Activated CD4-positive, alpha-beta memory T cell treated with anti-CD3 and anti-CD28 coated beads for 36 hours (primary cell): ENCODE results near the gene MRRF. TPM values are rescaled to one million over a fixed set of nuclear protein-coding genes. Genes with fewer than 3 reads are reported as not detected.
"Not testable (repeated sequence)": the region's sequence is repeated elsewhere in the genome, so short reads cannot be mapped to it uniquely, and the experiment has no call there.

Experiments used
- CTCF ChIA-PET: fragments of 350-600 bp; sonication (Branson Sonifier 250); formaldehyde crosslinking; loops from one replicate; lab custom pipeline; 2021; ENCODE audit warnings: antibody characterized with exemption, inconsistent platforms; lab: Charles Lee
- POLR2A ChIA-PET: fragments of 350-600 bp; sonication (Branson Sonifier 250); formaldehyde crosslinking; loops from one replicate; lab custom pipeline; 2021; ENCODE audit warnings: antibody characterized with exemption; lab: Charles Lee
- DNase-seq: peaks from one replicate; pipeline ENCODE4 v3.0.0-alpha.2; 2020
- H3K27ac Mint-ChIP-seq: one replicate; pipeline ENCODE4 v1.8.0; 2021; ENCODE audit warnings: mixed read lengths
- H3K27me3 Mint-ChIP-seq: one replicate; pipeline ENCODE4 v1.8.0; 2021; ENCODE audit warnings: mixed read lengths
- H3K36me3 Mint-ChIP-seq: one replicate; pipeline ENCODE4 v1.8.0; 2021; ENCODE audit warnings: mixed read lengths
- H3K4me1 Mint-ChIP-seq: one replicate; pipeline ENCODE4 v1.8.0; 2021; ENCODE audit warnings: low read depth, mixed read lengths
- H3K4me3 Mint-ChIP-seq: one replicate; pipeline ENCODE4 v1.8.0; 2021; ENCODE audit warnings: mild to moderate bottlenecking, mixed read lengths
- H3K9me3 Mint-ChIP-seq: one replicate; pipeline ENCODE4 v1.8.0; 2021; ENCODE audit warnings: mixed read lengths
- intact Hi-C: fragments of 100-400 bp; cut with micrococcal nuclease; formaldehyde crosslinking; loops from one replicate; pipeline ENCODE4 v1.15.1; 2023
- total RNA-seq, 2 experiments: library from RNA; stranded (reverse); gene quantifications; one replicate each; pipeline ENCODE4 v1.2.3, GENCODE V29; 2021

MRRF gene
- total RNA-seq, 2 experiments from 2014 or later = 47.2 to 52.5 TPM

DNA sequence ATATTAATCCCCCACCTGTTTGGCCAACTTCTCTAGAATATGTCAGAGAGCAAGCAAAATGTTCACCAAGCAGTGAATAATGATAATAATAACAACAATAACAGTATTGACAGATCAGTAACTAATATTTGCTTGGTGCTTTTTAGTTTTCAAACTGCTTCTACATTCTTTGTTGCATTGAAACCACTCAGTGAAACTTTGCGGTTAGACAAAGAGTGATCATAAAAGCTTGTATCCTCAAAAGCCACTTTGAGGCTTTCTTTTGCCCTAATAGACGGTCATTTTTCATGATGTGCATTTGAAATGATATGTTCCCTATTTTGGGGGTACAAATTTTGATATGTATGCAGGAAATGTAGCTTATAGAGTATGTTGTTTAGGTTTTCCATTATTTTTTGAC is 62.5 kb downstream of the MRRF start:
- no peak overlapping the region for H3K4me3 Mint-ChIP-seq
- H3K27ac Mint-ChIP-seq = no peak overlapping the region
- peaks cover 37% of the 10 kb centered on the region for H3K36me3 Mint-ChIP-seq
- H3K4me1 Mint-ChIP-seq = no peaks in the 10 kb centered on the region
- H3K9me3 Mint-ChIP-seq = no peaks in the 10 kb centered on the region
- no peak for DNase-seq
- CTCF ChIA-PET = interaction anchor here (0.9 to 1.1 kb wide), 2 partner anchors 24 to 228 kb away, joined by 3 read pairs; no protein-coding TSS in a partner anchor
- intact Hi-C loops = no loop called here
- POLR2A ChIA-PET = no interaction called here
- no peaks in the 10 kb centered on the region for H3K27me3 Mint-ChIP-seq

- no peak overlapping the region for H3K27ac Mint-ChIP-seq
- ChIA-PET CTCF (interaction anchor here (1.4 to 1.6 kb wide), 2 partner anchors 21 to 206 kb away, joined by 5 read pairs; no protein-coding TSS in a partner anchor), POLR2A (no interaction called here)
- no peak overlapping the region for H3K4me3 Mint-ChIP-seq
- no peaks in the 10 kb centered on the region for H3K27me3 Mint-ChIP-seq
- H3K9me3 Mint-ChIP-seq = no peaks in the 10 kb centered on the region
- peaks cover 19% of the 10 kb centered on the region for H3K36me3 Mint-ChIP-seq
- DNase-seq = no peak
- H3K4me1 Mint-ChIP-seq = no peaks in the 10 kb centered on the region
- intact Hi-C loops = no loop called here
These were observed 64.9 kb downstream of the MRRF start for GRCh38 chr9:122329597-122329996.

DNA sequence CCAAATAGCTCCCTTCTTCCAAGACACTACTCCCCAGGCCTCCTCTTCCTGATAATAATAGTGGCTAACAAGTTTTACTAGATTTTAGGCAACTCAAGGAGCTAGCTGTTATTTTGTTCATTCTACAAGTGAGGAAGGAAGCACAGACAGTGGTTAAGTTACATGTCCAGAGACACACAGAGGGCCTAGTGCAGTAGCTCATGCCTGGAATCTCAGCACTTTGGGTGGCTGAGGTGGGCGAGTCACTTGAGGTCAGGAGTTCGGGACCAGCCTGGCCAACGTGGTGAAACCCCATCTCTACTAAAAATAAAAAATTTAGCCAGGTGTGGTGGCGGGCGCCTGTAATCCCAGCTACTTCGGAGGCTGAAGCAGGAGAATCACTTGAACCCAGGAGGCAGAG is 65.8 kb downstream of the MRRF start:
- H3K9me3 Mint-ChIP-seq, DNase-seq, H3K4me1 Mint-ChIP-seq, intact Hi-C loops, H3K4me3 Mint-ChIP-seq, H3K27ac Mint-ChIP-seq, POLR2A ChIA-PET, H3K27me3 Mint-ChIP-seq: not testable (repeated sequence)
- CTCF ChIA-PET = interaction anchor here (1.4 kb wide), 1 partner anchor 20 kb away, joined by 5 read pairs; no protein-coding TSS in a partner anchor
- H3K36me3 Mint-ChIP-seq = peaks cover 15% of the 10 kb centered on the region

- POLR2A ChIA-PET = no interaction called here
- H3K4me1 Mint-ChIP-seq = no peaks in the 10 kb centered on the region
- no peaks in the 10 kb centered on the region for H3K27me3 Mint-ChIP-seq
- H3K4me3 Mint-ChIP-seq = no peak overlapping the region
- H3K36me3 Mint-ChIP-seq = peaks cover 12% of the 10 kb centered on the region
- no peak overlapping the region for H3K27ac Mint-ChIP-seq
- no peaks in the 10 kb centered on the region for H3K9me3 Mint-ChIP-seq
- intact Hi-C loops = no loop called here
- CTCF ChIA-PET = no interaction called here
- DNase-seq = no peak
These were observed 66.8 kb downstream of the MRRF start for GRCh38 chr9:122331523-122331927.

- Mint-ChIP-seq H3K9me3 (no peaks in the 10 kb centered on the region), H3K36me3 (peaks cover 12% of the 10 kb centered on the region), H3K27ac (no peak overlapping the region), H3K4me1 (no peaks in the 10 kb centered on the region), H3K27me3 (no peaks in the 10 kb centered on the region), H3K4me3 (no peak overlapping the region)
- ChIA-PET POLR2A (no interaction called here), CTCF (no interaction called here)
- DNase-seq = no peak
- intact Hi-C loops = no loop called here
These were observed 67.4 kb downstream of the MRRF start for GRCh38 chr9:122332083-122332482.

DNA sequence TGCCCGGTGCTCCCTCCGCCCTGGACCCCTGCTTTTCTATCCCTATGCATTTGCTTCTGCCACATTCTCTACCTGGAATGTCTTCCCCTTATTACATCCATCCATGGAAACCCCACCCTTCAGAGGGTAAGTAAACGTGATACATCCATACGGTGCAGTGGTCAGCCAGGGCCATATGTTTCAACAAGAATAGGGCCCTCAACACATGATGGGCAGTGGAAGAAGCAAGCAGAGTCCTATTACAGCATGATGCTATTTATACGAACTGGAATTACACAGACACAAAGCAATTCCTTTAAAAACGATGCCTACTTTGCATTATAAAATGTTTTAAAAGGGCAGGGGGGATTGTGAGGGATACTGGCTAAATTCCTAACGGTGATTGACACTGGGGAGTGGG is 68.0 kb downstream of the MRRF start:
- H3K36me3 Mint-ChIP-seq = peaks cover 12% of the 10 kb centered on the region
- no peaks in the 10 kb centered on the region for H3K9me3 Mint-ChIP-seq
- no peak overlapping the region for H3K27ac Mint-ChIP-seq
- H3K4me1 Mint-ChIP-seq = no peaks in the 10 kb centered on the region
- H3K4me3 Mint-ChIP-seq = no peak overlapping the region
- CTCF ChIA-PET = interaction anchor here (2.3 kb wide), 1 partner anchor 208 kb away, joined by 6 read pairs; no protein-coding TSS in a partner anchor
- intact Hi-C loops = no loop called here
- no peaks in the 10 kb centered on the region for H3K27me3 Mint-ChIP-seq
- POLR2A ChIA-PET = no interaction called here
- DNase-seq = no peak

GRCh38 chr9:122333169-122333808 is 68.6 kb downstream of the MRRF start:
- no peaks in the 10 kb centered on the region for H3K9me3 Mint-ChIP-seq
- ChIA-PET CTCF (interaction anchor here (1.1 to 2.3 kb wide), 2 partner anchors 17 to 208 kb away, joined by 3 to 6 read pairs; no protein-coding TSS in a partner anchor), POLR2A (no interaction called here)
- no peaks in the 10 kb centered on the region for H3K4me1 Mint-ChIP-seq
- no peaks in the 10 kb centered on the region for H3K27me3 Mint-ChIP-seq
- H3K27ac Mint-ChIP-seq = no peak overlapping the region
- H3K36me3 Mint-ChIP-seq = peaks cover 12% of the 10 kb centered on the region
- H3K4me3 Mint-ChIP-seq = no peak overlapping the region
- DNase-seq = no peak
- intact Hi-C loops = no loop called here

DNA sequence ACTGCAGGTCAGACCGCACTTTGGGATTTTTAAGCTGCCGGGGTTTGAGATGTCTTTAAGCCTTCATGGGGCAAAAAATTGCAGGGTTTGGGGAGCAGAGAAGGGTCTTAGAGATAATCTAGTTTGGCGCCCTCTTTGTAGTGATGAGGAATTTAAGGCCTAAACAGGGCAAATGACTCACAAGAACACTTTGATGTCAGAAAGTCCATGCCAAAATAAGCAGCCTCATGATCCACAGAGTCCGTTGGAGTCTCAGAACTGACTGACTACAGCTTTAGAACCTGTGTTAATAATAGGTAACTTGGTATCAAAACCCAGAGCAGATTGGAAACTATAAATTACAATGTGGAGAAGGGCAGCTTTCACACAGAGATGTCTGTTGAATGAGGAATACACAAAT is 70.2 kb downstream of the MRRF start:
- ChIA-PET POLR2A (no interaction called here), CTCF (interaction anchor here (1.4 to 3.0 kb wide), 2 partner anchors 210 to 236 kb away, joined by 5 to 7 read pairs; no protein-coding TSS in a partner anchor)
- Mint-ChIP-seq H3K4me1 (no peaks in the 10 kb centered on the region), H3K4me3 (no peak overlapping the region), H3K27me3 (no peaks in the 10 kb centered on the region), H3K36me3 (no peaks in the 10 kb centered on the region), H3K27ac (no peak overlapping the region), H3K9me3 (no peaks in the 10 kb centered on the region)
- intact Hi-C loops = no loop called here
- no peak for DNase-seq

DNA sequence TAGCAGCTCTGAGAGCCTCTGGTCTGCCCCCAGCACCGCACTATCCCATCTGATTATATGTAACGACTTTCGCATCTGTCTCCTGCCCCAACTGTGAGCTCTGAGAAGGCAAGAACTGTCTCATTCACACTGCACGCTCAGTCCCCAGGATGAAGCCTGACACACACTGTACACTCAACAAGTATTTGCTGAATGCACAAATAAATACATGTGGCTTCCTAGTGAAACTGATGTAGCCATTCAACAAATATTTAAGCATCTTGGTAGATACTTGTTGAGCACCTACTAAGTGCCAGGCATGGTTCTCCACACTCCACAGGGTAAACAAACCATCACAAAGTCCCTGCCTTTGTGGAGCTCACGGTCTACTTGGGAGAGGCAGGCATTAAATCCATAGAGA is 71.5 kb downstream of the MRRF start:
- no peaks in the 10 kb centered on the region for H3K4me1 Mint-ChIP-seq

DNA sequence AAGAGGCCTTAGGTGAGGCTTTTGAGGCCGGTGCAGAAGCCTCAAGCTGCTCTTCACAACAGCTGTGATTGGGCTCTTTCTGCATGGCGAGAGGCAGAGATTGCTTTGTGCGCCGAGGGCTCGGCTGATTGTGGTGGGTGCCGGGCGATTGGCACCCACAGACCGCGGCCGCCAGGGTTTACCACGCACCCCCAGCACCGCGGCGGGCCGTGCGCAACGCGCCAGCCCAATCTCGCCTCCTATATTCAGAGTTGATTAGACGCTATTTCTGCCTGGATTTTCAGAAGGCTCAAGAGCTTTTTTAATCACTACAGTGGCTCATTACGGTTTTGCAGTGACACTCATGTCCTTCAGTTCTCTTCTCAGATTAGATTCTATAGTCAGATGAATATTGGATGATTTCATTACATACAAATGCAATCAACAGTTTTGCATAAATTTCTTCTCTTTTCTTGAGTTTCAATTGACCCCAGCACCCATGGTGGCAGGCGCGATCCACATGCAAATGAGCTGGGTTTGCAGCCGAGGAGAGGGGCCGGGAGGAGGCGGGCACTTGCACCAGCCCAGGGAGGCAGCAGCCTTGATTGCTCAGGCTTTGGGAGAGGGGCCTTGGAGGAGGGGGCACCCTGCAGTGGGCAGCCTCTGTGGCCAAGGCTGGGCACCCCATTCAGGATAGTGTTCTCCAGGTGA is 72.3 kb downstream of the MRRF start:
- H3K4me3 Mint-ChIP-seq = no peak overlapping the region
- no peak overlapping the region for H3K27ac Mint-ChIP-seq
- no peak for DNase-seq
- H3K27me3 Mint-ChIP-seq = no peaks in the 10 kb centered on the region
- H3K4me1 Mint-ChIP-seq = no peaks in the 10 kb centered on the region
- intact Hi-C loops = no loop called here
- POLR2A ChIA-PET = no interaction called here
- no peaks in the 10 kb centered on the region for H3K9me3 Mint-ChIP-seq
- no peaks in the 10 kb centered on the region for H3K36me3 Mint-ChIP-seq
- CTCF ChIA-PET = interaction anchor here (0.9 to 3.0 kb wide), 2 partner anchors 14 to 212 kb away, joined by 3 to 7 read pairs; no protein-coding TSS in a partner anchor

More for the DNA sequence above, 71.5 kb downstream of the MRRF start:
- Mint-ChIP-seq H3K36me3 (no peaks in the 10 kb centered on the region), H3K27ac (no peak overlapping the region), H3K9me3 (no peaks in the 10 kb centered on the region), H3K27me3 (no peaks in the 10 kb centered on the region), H3K4me3 (no peak overlapping the region)
- intact Hi-C loops = no loop called here
- DNase-seq = no peak
- CTCF ChIA-PET = interaction anchor here (0.9 to 3.0 kb wide), 2 partner anchors 15 to 211 kb away, joined by 3 to 7 read pairs; no protein-coding TSS in a partner anchor
- POLR2A ChIA-PET = no interaction called here

GRCh38 chr9:122337556-122337929 is 72.9 kb downstream of the MRRF start:
- Mint-ChIP-seq H3K4me3 (no peak overlapping the region), H3K4me1 (no peaks in the 10 kb centered on the region), H3K27me3 (no peaks in the 10 kb centered on the region), H3K9me3 (no peaks in the 10 kb centered on the region), H3K27ac (no peak overlapping the region), H3K36me3 (no peaks in the 10 kb centered on the region)
- no peak for DNase-seq
- POLR2A ChIA-PET = no interaction called here
- intact Hi-C loops = no loop called here
- CTCF ChIA-PET = interaction anchor here (3.0 kb wide), 1 partner anchor 213 kb away, joined by 7 read pairs; no protein-coding TSS in a partner anchor

DNA sequence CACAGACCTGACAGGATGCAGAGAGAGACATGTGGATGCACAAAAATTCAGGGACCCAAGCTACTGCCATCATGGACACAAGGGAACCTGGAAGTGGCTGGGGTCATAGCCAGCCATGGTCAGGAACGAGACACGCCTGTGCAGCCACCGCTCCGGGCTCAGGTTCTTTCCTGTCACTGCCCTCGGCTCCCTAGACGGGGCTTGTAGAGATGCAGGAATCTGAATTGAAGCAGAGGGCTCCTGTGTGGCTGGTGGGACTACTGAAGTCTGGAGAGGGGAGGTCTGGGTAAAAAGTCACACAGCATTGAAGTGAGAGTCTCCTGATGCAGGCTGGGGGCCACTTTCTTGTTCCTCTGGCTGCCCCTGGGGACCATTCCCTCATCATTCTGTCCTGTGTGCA is 73.9 kb downstream of the MRRF start:
- no peaks in the 10 kb centered on the region for H3K9me3 Mint-ChIP-seq
- no peaks in the 10 kb centered on the region for H3K27me3 Mint-ChIP-seq
- H3K36me3 Mint-ChIP-seq = no peaks in the 10 kb centered on the region
- intact Hi-C loops = no loop called here
- DNase-seq = no peak
- H3K4me1 Mint-ChIP-seq = no peaks in the 10 kb centered on the region
- H3K27ac Mint-ChIP-seq = no peak overlapping the region
- no peak overlapping the region for H3K4me3 Mint-ChIP-seq
- ChIA-PET CTCF (no interaction called here), POLR2A (no interaction called here)
